ENCODE data around the gene ATP9B. TPM values are rescaled to one million over a fixed set of nuclear protein-coding genes. Genes with fewer than 3 reads are reported as not detected.

ATP9B gene
- total RNA-seq, 1 donor from 2014 or later, result 37.3 TPM

DNA sequence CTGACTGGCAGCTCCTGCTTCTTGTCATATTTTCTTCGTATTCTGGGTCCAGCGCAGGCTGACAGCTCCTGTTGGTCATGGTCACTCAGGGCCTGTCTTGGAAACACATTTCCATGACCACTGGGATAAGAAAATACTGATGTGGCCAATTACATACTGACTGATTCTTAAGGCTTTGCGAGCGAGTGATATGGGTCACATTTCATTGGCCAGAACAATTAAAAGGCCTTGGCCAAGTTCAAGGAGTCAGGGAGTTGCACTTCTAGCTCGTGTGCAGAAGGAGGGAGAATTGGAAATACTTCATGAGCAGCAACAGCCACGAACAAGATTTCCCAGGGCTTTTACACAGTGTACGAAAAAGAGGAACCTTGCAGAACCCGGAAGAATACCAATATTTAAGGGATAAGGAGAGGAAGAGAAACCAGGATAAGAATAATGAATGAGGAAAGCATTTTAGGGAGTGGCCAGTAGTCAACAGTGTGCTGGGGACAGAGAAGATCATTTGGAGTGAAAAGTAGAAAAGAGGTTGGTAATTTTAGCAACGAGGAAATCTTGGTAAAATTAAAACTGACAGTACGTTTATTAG lies 149.5 kb downstream of the ATP9B start:
- Mint-ChIP-seq H3K27me3 (ENCODE audit: unreplicated experiment) (peaks cover 2% of the 10 kb centered on the region), H3K36me3 (ENCODE audit: low read depth, unreplicated experiment) (peaks cover 5% of the 10 kb centered on the region), H3K4me3 (ENCODE audit: unreplicated experiment) (no peak overlapping the region), H3K4me1 (ENCODE audit: unreplicated experiment) (no peaks in the 10 kb centered on the region), H3K9me3 (ENCODE audit: unreplicated experiment) (no peaks in the 10 kb centered on the region), H3K27ac (ENCODE audit: unreplicated experiment) (no peak overlapping the region)
- no peak for DNase-seq (ENCODE audit: low spot score)
- no peak for TF ChIP-seq CTCF (IDR thresholded peaks at IDR 0.05; ENCODE audit: unreplicated experiment)

GRCh38 chr18:79221136-79221535 lies 151.9 kb downstream of the ATP9B start:
- Mint-ChIP-seq H3K27me3 (ENCODE audit: unreplicated experiment) (peaks cover 2% of the 10 kb centered on the region), H3K27ac (ENCODE audit: unreplicated experiment) (no peak overlapping the region), H3K9me3 (ENCODE audit: unreplicated experiment) (no peaks in the 10 kb centered on the region), H3K36me3 (ENCODE audit: low read depth, unreplicated experiment) (peaks cover 5% of the 10 kb centered on the region), H3K4me3 (ENCODE audit: unreplicated experiment) (no peak overlapping the region), H3K4me1 (ENCODE audit: unreplicated experiment) (no peaks in the 10 kb centered on the region)
- no peak for DNase-seq (ENCODE audit: low spot score)
- no peak for TF ChIP-seq CTCF (IDR thresholded peaks at IDR 0.05; ENCODE audit: unreplicated experiment)

- peaks cover 5% of the 10 kb centered on the region for H3K36me3 Mint-ChIP-seq (ENCODE audit: low read depth, unreplicated experiment)
- no peak for DNase-seq (ENCODE audit: low spot score)
- no peaks in the 10 kb centered on the region for H3K9me3 Mint-ChIP-seq (ENCODE audit: unreplicated experiment)
- TF ChIP-seq CTCF (IDR thresholded peaks at IDR 0.05; ENCODE audit: unreplicated experiment), result no peak
- peaks cover 4% of the 10 kb centered on the region for H3K4me1 Mint-ChIP-seq (ENCODE audit: unreplicated experiment)
- H3K4me3 Mint-ChIP-seq (ENCODE audit: unreplicated experiment), result no peak overlapping the region
- no peak overlapping the region for H3K27ac Mint-ChIP-seq (ENCODE audit: unreplicated experiment)
- H3K27me3 Mint-ChIP-seq (ENCODE audit: unreplicated experiment), result peaks cover 4% of the 10 kb centered on the region
These were observed 153.6 kb downstream of the ATP9B start for GRCh38 chr18:79222790-79223189.

DNA sequence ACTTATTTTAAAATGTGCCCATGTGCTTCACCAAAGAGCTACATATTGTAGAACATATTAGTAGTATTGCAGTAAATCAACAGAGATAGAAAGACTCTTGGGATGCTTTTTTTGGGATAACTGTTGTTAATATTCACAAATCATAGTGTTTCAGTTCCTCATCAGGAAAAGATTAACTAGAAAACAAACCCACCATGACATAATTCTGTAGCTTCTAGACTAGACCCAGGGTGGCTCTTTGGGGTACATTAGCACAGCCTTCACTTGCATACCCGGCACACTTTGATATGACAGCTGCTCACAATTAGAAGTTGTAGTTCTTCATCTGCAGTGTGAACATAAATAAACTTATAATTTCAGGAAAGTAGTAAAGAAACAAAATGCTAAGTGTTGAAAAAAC lies 154.2 kb downstream of the ATP9B start:
- Mint-ChIP-seq H3K36me3 (ENCODE audit: low read depth, unreplicated experiment) (peaks cover 5% of the 10 kb centered on the region), H3K9me3 (ENCODE audit: unreplicated experiment) (no peaks in the 10 kb centered on the region), H3K27ac (ENCODE audit: unreplicated experiment) (no peak overlapping the region), H3K4me1 (ENCODE audit: unreplicated experiment) (peaks cover 5% of the 10 kb centered on the region), H3K27me3 (ENCODE audit: unreplicated experiment) (peaks cover 4% of the 10 kb centered on the region), H3K4me3 (ENCODE audit: unreplicated experiment) (no peak overlapping the region)
- DNase-seq (ENCODE audit: low spot score), result no peak
- TF ChIP-seq CTCF (IDR thresholded peaks at IDR 0.05; ENCODE audit: unreplicated experiment), result no peak

DNA sequence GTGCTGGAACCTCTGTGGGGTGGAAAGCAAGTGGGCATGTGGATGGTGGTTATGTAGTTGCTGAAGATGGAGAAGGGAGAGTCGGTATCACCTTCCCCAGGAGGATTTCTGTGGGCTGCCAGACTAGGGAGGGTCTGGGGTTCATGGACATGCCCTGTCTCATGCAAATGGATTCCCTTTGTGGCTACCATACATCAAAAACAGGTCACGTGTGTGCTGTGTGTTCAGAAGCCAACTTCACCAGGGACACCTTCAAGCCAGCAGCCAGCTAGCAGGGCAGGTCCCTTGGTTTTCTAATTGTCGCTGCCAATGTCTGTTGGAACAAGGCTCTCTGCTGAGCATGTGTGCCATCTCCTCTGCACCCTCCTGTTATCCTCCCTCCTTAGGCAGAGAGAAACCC lies 155.2 kb downstream of the ATP9B start:
- H3K9me3 Mint-ChIP-seq (ENCODE audit: unreplicated experiment), result no peaks in the 10 kb centered on the region
- no peak for TF ChIP-seq CTCF (IDR thresholded peaks at IDR 0.05; ENCODE audit: unreplicated experiment)

More for the DNA sequence above, 155.2 kb downstream of the ATP9B start:
- peaks cover 4% of the 10 kb centered on the region for H3K27me3 Mint-ChIP-seq (ENCODE audit: unreplicated experiment)
- H3K4me1 Mint-ChIP-seq (ENCODE audit: unreplicated experiment), result peaks cover 5% of the 10 kb centered on the region
- peaks cover 5% of the 10 kb centered on the region for H3K36me3 Mint-ChIP-seq (ENCODE audit: low read depth, unreplicated experiment)
- H3K27ac Mint-ChIP-seq (ENCODE audit: unreplicated experiment), result no peak overlapping the region
- no peak overlapping the region for H3K4me3 Mint-ChIP-seq (ENCODE audit: unreplicated experiment)
- DNase-seq (ENCODE audit: low spot score), result no peak

Data from endothelial cell (in vitro differentiated cells).